A375 (cell line): Measurements from ENCODE around the gene TAS1R3. TPM values are rescaled to one million over a fixed set of nuclear protein-coding genes. Genes with fewer than 3 reads are reported as not detected.

Source experiments
- small RNA-seq: library from RNA; depleted of rRNA; stranded (forward); fragments of <200 nt; gene quantifications from one replicate; pipeline ENCODE3, GENCODE V24; 2014
- total RNA-seq: library from RNA; depleted of rRNA; stranded (reverse); fragments of >200 nt; shearing (Covaris generic); gene quantifications from 2 replicates; pipeline ENCODE4 v1.2.3, GENCODE V29; 2014; rRNA removed

The TAS1R3 gene
- total RNA-seq: 0.30 and 0.56 TPM in 2 replicates

GRCh38 chr1:1331068-1331965 lies at the start of gene TAS1R3:
TSS of gene TAS1R3 (plus strand) at chr1:1331280. CDS start at chr1:1331346, 66 bp downstream.

DNA sequence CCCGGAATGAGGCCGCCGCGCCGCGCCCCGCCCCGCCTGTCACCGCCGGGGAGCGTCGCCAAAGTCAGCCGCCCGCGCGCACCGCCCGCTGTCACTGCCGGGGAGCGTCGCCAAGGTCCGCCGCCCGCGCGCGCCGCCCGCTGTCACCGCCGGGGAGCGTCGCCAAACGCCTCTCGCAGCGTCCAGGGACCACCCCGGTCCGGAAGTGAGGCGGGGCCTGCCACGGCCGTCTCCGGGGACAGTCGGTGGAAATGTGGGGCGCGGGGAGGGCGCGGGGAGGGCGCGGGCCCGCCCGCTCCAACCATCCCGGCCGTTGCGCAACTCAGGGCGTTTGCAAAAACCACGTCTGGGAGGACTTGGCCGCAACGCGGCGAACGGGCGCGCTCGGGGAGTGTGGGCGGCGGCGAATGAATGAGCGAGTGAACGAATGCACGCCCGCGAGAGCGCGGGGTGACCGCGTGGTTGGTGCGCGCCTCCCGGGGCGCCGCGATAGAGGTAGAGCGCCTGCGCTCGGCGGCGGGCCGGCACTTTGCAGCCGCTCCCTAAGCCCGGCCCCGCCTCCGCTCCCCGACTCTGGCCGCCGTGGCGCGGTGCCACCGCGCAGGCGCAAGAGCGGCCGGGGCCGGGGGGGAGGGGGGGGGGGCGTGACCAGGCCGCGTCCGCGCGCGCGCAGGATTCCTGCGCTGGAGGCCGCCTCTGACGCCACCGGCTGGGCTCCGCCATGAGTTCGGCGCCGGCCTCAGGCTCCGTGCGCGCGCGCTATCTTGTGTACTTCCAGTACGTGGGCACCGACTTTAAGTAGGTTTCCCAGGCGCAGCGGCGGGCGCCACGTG lies 22.9 kb upstream of the TAS1R3 start, which contains the start of the genes ACAP3 and PUSL1:
ACAP3 (minus strand) TSS at position 8 of the 833 bp plus-strand sequence. CDS start 115 bp downstream, outside the sequence.
PUSL1 (plus strand) TSS at position 675 of the 833 bp plus-strand sequence; CDS start at position 722, 47 bp downstream.

DNA sequence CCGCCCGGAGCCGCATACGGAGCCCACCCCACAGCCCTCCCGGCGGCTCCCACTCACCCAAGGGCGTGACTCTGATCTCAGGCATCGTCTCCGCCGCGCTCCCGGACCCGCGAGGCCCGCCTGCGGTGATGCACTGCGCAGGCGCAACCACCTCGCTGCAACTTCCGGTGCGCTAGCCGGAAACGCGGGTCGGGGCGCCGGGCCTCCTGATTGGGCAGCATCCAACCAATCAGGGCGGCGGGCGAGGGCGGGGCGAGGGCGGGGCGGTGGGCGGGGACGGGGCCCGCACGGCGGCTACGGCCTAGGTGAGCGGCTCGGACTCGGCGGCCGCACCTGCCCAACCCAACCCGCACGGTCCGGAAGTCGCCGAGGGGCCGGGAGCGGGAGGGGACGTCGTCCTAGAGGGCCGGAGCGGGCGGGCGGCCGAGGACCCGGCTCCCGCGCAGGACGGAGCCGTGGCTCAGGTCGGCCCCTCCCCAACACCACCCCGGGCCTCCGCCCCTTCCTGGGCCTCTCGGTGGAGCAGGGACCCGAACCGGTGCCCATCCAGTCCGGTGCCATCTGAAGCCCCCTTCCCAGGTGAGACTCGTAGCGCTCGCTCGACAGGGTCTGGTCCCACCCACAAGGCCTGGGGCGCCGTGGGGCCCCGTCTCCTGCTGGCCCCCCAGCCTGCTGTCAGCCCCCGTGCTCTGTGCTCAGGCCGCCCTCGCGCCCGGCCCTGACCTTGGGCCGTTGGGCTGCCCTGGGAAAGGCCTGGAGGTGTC lies 6.4 kb upstream of the TAS1R3 start, which contains the start of the genes CPTP and INTS11:
CPTP (plus strand) TSS at position 279 of the 764 bp plus-strand sequence. CDS start 2,109 bp downstream, outside the sequence.
INTS11 (minus strand) TSS at position 137 of the 764 bp plus-strand sequence; CDS start at position 85, 52 bp downstream.

DNA sequence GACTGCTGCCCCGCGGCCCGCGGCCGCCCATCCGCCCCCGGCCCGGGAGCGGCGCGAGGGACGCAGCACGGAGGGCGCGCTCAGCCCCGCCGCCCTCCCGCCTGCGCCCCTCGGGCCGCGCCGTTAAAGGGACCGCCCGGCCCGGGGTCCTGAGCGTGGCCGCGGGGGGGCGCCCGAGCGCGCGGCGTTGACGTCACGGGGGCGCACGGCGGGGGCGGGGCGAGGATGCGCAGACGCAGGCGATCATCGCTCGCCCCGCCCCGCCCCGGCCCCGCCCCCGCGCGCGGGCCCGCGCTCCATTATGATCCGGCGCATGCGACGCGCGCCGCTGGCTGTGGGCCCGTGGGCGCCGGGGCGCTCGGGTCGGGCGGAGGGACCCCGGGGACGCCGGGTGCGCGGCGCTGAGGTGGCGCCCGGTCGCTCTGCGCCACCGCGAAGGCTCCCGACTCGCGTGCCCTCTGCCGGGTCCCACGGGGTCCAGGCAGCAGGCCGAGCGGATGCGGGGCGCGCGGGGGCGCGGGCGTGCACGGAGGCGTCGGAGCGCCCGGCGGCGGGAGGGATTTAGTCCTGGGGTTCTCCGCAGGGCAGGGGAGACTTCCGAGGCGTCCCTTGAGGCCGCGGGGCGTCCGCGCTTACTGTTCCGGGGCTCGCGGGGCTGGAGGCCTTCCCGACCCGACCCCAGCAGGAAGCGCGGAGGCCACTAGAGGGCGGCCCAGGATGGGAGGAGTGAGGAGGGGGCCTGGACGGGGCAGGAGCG lies 18.4 kb downstream of the TAS1R3 start, which contains the start of gene DVL1:
DVL1 (minus strand) TSS at position 163 of the 757 bp plus-strand sequence. CDS start 353 bp downstream, outside the sequence.

DNA sequence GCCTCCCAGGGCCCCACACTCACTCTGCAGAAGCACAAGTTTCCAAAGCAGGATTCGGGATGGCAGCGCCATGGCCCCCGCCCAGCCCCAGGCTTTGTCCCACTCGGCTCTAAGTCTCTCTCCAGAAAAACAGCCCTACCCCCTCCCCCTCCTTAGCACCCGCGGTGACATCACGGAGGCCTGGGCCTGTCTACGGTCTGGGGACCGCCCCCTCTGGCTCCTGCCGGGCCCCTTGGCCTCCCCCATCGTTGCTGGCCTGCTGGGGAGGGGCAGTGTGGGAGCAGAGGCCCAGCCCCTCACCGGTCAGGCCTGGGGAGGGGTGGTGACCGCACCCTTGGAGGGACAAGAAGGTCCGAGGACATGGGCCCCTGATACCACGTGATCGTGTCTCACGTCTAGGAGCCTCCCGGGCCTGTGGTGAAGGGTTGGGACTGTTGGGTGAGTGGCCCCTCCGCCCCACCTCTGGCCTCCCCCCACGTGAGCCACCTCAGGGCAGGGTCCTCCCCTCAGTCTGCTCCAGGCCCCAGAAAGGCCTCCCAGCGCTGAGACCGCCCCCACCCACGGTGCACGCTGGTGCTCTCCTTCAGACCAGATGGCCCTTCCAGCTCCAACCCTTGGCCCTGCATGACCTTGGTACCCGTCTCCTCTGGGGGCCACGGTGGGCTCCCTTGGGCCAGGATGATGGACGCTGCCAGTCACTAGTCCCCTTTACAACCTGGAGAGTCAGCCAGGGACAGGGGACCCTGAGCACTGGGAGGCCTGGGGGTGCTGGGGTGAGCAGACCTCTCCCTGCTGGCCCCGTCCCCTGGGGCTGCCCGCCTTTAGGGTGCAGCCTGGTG lies 27.6 kb downstream of the TAS1R3 start, which contains the start of gene MXRA8:
MXRA8 (minus strand) TSS at position 123 of the 839 bp plus-strand sequence; CDS start at position 72, 51 bp downstream.

DNA sequence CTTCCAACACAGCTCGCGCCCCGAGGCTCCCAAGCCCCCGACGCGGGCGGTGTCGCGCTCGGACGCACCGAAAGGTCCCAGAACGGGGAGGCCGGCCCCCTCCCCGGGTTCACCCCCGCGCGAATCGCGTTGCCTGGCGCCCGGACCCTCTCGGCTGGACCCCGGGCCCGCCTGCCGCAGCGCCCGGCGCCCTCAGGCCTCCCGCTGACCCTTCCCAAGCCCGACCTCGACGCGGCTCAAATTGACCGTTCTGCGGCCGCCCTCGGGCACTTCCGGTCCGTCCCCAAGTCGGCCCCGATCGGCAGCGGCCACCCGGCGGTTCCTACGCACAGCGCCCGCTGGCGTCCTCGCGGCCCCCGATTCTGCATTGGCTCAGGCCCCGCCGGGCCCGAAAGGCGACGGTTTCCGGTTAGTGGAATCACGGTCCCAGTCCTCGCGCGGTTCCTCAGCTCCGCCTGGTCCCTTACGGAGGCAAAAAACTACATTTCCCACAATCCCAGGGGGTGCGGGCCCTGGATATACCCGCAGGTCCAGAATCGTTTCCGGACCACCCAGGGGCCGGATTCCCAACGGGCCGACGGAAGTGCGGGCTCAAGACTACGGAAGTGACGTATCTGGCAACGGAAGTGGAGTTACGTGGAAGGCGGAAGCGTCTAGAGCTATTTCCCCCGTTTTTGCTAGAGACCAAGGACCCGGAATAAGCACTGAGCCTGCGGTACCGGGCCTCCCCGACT lies 44.0 kb downstream of the TAS1R3 start, which contains the start of gene AURKAIP1:
AURKAIP1 (minus strand) TSS at position 279 of the 734 bp plus-strand sequence. CDS start 451 bp downstream, outside the sequence.

Small RNA genes lying within 50 kb of the gene (small RNA-seq; reads per million reads assigned to genes)
- gene MIR6726: not detected

Other genes starting within 250 kb of the TAS1R3 start
- gene C1orf159, start 215.2 kb upstream of the TAS1R3 start, total RNA-seq: 20.3 and 23.0 TPM in 2 replicates
- gene TTLL10, start 157.4 kb upstream of the TAS1R3 start, total RNA-seq: not detected in 2 replicates
- gene TNFRSF18, start 124.7 kb upstream of the TAS1R3 start, total RNA-seq: not detected in 2 replicates
- not detected in 2 replicates for gene TNFRSF4, start 117.1 kb upstream of the TAS1R3 start, total RNA-seq
- 86.0 and 88.9 TPM in 2 replicates for gene SDF4, start 99.3 kb upstream of the TAS1R3 start, total RNA-seq
- gene B3GALT6, start 99.0 kb upstream of the TAS1R3 start, total RNA-seq: 28.7 and 31.5 TPM in 2 replicates
- gene C1QTNF12, start 84.6 kb upstream of the TAS1R3 start, total RNA-seq: 2.5 and 7.0 TPM in 2 replicates
- 97.6 and 120 TPM in 2 replicates for gene UBE2J2, start 57.4 kb upstream of the TAS1R3 start, total RNA-seq
- gene SCNN1D, start 50.8 kb upstream of the TAS1R3 start, total RNA-seq: 1.2 and 2.1 TPM in 2 replicates
- gene ACAP3, start 23.4 kb upstream of the TAS1R3 start, total RNA-seq: 30.1 and 39.1 TPM in 2 replicates
- gene PUSL1, start 22.7 kb upstream of the TAS1R3 start, total RNA-seq: 34.9 and 47.2 TPM in 2 replicates
- gene INTS11, start 6.6 kb upstream of the TAS1R3 start, total RNA-seq: 138 and 141 TPM in 2 replicates
- 18.9 and 23.5 TPM in 2 replicates for gene CPTP, start 6.5 kb upstream of the TAS1R3 start, total RNA-seq
- 115 TPM in 2 replicates for gene DVL1, start 18.1 kb downstream of the TAS1R3 start, total RNA-seq
- gene MXRA8, start 27.3 kb downstream of the TAS1R3 start, total RNA-seq: 0.77 TPM in 1 of 2 replicates, not detected in the other
- gene AURKAIP1, start 43.9 kb downstream of the TAS1R3 start, total RNA-seq: 307 and 311 TPM in 2 replicates
- 221 and 241 TPM in 2 replicates for gene CCNL2, start 68.1 kb downstream of the TAS1R3 start, total RNA-seq
- gene MRPL20, start 76.0 kb downstream of the TAS1R3 start, total RNA-seq: 286 and 336 TPM in 2 replicates
- gene ANKRD65, start 90.0 kb downstream of the TAS1R3 start, total RNA-seq: not detected in 2 replicates
- 1.9 and 4.9 TPM in 2 replicates for gene VWA1, start 104.4 kb downstream of the TAS1R3 start, total RNA-seq
- not detected in 2 replicates for gene ATAD3C, start 118.4 kb downstream of the TAS1R3 start, total RNA-seq
- 52.9 and 59.0 TPM in 2 replicates for gene ATAD3B, start 140.5 kb downstream of the TAS1R3 start, total RNA-seq
- 102 and 114 TPM in 2 replicates for gene ATAD3A, start 180.9 kb downstream of the TAS1R3 start, total RNA-seq
- 0.27 TPM in 1 of 2 replicates, not detected in the other for gene TMEM240, start 209.3 kb downstream of the TAS1R3 start, total RNA-seq
- gene SSU72, start 243.6 kb downstream of the TAS1R3 start, total RNA-seq: 106 and 107 TPM in 2 replicates